Activated CD4-positive, alpha-beta T cell treated with anti-CD3 and anti-CD28 coated beads for 4 hours (primary cell): ENCODE results near the gene LGR6.
"Not testable (repeated sequence)": the region's sequence is repeated elsewhere in the genome, so short reads cannot be mapped to it uniquely, and the experiment has no call there.

Experiments used
- DNase-seq, 2 donors: peaks; one replicate each; pipeline ENCODE4 v3.0.0-alpha.2; 2020

LGR6 gene

DNA sequence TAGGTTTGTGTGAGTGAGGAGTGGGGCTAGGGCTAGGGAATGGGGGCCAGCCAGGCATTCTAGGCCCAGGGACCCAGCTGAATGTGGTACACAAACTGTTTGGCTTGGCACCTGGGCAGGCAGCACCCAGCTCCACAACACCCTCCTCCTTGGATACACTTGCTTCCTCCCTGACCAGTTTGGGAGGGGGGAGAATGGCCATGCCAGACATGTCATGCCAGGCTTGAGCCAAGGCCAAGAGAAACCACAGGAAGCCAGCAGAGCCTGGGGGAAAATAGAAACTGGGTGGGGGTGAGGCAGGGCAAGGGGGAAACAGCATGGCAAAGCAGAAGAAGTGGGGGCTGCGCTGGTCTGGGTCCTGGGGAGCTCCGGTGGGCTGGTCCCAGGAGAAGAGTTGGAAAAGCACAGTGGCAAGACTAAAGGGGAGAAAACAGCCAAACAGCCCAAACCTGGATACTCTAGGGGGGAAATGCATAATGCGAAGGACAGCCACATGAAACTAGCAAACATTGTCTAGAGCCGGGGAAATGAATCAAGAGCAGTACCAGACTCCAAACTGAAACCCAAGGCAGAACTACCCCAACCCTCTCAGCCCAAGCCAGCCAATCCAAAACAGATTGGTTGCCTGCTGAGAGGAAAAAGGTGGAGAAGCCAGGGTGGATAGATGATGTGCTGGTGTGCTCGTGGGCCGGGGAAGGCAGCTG is 47.9 kb downstream of the LGR6 start:
- DNase-seq: no peak

DNA sequence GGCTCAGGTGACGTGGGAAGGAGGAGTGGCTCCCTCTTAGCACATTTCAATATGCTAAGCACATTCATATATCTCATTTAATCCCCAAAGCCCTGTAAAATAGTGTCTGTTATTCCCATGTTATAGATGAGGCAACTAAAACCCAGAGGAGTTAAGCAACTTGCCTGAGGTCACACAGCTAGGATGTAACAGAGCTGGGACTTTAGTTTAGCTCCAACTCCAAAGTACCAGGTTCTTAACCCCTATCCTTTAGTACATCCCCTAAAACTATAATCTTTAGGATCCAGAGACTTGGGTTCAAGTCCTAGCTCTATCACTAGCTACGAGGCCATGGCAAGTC is 48.5 kb downstream of the LGR6 start:
- no peak for DNase-seq

DNA sequence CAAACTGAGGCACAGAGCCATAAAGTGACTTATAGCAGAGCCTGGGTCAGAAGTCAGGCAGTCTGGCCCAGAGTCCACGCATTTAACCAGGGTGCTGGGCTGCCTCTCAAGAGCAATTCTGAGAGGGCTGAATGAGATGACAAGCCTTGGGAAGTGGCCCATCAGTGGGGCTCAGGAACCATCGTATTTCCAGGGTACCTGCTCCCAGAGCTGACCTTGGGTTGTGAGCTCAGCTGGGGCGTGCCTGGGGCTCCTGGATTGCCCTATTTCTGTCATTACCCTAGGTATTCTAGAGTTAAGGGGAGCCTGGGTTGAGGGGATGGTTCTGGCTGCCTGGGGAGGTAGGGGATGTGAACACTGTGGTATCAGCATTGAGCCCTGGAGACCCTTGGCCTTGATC is 49.4 kb downstream of the LGR6 start:
- no peak for DNase-seq

DNA sequence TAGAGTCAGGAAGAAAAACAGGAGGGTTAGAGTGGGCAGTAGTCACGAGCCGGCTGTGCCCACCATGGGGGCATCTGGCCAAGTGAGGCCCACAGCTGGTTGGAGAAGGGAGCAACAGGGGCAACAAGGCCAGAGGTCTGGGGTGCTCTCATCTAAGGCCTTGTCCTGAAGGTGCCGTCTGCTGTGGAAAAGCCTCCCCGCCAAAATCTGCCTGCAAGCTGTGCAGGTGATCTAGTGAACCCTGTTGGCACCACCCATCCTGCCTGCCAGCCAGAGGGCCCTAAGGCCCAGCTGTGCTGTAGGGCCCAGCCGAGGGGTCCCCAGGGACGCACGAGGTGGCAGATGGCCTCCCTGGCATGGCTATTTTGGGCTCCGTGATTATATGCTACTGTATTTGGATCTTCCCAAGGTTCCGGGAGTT is 51.3 kb downstream of the LGR6 start:
- DNase-seq: no peak

DNA sequence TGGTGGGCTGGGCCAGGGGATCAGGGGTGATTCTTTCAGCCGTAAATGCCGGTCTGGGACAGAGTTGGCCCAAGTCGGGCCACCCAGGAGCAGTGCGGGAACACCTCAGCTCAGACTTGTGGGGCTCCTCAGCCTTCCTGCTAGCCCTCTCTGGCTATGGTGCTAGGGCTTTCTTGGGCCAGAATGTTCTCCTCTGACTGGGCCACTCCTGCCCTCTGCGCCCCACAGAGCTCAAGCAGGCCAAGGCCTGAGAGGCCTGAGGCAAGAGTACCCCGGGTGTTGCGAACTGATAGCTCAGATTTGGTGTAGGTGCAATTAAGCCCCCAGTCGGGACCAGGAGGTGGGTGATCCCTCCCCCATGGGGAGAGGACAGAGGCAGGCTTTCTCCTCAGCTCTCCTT is 51.8 kb downstream of the LGR6 start:
- DNase-seq: no peak

DNA sequence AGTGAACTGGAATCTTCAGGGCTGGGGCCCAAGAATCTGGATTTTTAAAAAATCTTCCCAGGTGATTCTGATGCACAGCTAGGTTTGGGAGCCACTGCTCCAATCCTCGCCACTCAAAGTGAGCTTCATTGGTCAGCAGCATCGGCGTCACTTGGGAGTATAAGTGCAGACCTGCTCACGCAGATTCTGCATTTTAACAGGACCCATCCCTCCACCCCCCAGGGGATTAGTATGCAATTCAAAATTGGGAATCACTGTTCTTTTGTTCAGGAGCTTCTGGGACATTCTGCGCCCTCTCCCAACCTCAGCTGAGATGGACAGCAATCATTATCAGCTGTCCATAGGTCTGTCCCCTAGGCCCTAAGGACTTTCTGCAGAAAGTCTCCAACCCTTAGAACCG is 53.5 kb downstream of the LGR6 start:
- no peak for DNase-seq

DNA sequence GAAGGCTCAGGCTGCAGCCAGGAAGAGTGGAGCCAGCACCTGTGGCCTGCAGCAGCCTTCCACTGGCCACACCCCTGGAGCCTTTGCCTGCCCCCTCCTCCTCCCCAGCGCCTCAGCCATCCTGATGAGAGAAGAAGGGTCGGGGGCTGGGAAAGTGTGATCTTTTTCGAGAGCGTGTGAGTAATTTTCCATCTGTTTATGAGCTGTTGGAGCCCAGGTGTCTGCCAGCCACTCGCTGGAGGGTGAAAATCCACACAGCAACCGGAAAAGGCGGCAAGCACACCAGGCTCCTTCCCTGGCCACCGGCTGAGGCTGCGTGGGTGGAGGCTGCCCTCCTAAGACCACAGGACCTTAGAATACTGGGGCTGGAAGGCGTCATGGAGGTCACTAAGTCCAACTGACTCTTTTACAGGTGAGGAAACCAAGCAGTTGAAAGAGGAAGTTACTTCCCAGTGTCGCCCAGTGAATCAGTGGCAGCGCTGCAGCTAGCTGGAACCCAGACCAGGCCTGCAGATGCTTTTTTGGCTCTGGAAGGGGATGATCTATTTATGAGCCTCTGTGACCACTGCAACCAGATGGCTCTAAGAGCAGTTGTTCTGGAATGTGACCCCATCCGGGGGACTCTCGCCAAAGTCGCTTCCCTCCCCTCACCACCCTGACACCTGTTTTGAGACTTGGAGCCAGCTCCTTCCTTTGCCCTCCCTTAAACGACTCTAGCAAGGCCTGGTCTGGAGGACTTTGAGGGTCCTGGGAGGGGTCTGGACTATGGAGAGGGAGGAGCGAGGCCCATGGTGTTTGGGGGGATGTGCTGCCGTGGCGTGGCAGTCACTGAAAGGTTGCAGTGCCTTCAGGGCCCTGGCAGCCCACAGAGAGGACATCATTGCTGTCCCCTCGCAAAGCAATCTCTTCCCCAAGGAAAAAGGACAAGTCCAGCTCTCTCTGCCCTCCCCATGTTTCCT is 54.5 kb downstream of the LGR6 start:
- DNase-seq: no peak

DNA sequence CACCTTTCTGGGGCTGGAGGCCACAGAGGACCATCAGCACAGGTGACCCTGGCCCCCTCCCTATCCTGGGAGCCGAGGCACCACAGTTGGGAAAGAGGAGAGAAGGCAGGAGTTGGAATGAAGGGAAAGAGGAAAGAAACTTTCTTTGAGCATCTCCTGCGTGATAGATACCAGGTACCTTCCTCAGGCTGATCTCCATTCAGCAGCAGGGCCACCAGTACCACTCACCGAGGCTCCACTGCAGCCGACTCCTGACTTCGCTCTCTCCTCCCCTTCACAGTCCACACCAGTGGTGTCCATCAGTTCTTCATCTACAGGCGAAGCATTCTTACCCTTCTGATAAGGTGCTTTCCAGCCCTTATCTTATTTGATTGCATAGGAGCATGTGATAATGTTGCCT is 55.3 kb downstream of the LGR6 start:
- DNase-seq: no peak

DNA sequence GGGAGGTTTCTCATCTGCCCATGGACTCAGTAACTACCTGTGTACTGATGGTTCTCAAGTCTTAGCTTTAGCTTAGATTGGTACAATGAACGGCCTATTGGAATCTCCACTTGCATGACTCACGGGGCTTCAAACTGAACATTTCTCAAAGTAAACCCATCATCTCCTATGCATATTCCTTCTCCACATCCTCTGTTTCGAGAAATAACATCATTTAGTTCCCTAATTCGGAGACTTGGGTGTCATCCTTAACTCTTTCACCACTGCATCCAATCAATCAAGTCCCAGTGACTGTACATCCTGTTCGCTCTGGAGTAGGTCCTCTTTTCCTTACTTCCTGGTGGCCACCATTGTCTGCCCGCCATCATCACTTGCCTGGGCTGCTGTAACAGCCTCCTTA is 55.8 kb downstream of the LGR6 start:
- no peak for DNase-seq

DNA sequence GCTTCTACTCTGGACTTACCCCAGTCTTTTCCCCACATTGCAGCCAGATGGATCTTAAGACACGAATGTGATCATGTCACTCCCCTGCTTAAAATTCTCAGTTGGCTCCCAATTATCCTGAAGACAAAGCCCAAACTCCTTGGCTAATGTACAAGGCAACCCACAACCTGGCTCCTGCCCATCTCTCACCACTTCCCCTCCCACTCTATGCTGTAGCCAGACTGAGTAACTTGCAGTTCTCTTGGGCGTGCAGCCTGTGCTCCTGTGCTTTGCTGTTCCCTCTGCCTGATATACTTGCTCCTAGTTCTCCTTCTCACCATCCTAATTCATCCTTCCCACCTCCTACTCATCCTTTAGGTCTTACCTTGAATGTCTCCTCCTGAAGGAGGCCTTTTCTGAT is 56.2 kb downstream of the LGR6 start:
- DNase-seq: no peak

DNA sequence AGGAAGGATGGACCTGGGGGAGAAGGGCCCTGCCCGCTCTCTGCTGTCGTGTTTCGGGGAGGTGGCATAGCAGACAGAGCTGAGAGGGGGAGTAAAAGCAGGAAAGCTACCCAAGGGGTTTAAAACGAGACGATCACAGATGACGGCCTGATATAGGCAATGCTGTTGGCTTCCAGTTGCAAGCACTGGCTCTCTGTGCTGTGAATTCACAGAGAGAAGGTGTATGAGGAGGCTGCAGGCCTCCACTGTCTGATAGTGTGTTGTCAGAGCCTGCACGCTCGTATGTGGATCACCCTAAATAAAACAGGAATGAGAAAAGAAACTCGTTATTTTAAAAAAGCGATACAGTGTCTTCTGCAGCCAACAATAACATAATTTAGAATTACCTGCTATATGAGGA is 57.4 kb downstream of the LGR6 start:
- no peak for DNase-seq

DNA sequence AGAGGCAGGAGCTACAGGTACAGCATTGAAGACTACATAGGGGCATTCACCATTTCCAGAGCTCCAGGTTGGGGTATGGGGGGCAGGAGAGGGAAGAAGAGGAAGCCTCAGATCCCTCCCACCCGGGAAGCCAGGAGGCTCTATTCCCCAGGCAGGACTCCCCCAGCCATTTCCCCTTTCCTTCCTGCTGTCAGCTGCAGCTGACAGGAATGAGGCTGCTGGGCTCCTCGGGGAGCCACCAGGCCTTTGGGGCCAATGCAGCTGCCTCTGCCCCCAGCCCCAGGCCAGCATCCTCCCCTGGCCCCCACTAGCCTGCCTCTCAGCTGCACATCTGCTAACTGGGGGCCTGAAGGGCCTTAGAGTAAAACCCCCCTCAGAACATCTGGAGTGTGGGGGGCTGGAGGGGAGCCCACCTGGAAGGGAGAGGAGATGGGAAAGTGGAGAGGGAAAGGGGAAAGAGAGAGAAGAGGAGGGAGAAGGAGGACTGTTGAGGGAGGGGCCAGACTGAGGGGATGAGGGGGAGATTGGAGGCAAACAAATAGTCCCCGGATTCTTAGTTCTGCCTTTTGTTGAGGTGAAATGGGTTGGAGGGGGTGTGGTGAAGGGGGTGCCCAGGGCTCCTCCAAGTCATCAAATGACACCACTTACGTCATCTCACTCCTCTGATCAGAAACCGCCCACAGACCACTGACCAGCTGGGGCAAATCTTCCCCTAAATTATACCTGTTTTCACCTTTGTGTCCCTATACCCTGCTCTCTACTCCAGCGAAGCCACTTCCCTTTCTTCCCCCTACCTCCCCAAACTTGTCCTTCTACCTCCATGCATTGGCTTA is 58.0 kb downstream of the LGR6 start:
- no peak for DNase-seq

DNA sequence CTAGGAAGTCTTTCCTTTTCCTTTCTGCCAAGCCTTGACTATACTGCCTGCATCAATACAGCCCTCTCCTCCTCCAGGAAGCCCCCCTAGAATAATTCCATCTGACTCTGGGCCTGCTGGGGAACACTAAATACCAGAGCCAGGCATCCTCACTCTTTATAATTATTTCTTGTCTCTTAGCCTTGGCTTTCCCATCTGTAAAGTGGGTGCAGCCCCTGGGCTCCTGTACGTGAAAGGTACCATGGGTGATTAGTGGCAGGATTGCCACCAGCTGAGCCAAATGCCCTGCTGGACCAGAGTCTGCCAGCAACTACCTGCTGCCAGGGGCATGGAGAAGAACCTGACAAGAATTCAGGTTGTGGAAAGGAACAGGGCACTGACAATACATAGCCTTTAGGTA is 58.7 kb downstream of the LGR6 start:
- no peak for DNase-seq

DNA sequence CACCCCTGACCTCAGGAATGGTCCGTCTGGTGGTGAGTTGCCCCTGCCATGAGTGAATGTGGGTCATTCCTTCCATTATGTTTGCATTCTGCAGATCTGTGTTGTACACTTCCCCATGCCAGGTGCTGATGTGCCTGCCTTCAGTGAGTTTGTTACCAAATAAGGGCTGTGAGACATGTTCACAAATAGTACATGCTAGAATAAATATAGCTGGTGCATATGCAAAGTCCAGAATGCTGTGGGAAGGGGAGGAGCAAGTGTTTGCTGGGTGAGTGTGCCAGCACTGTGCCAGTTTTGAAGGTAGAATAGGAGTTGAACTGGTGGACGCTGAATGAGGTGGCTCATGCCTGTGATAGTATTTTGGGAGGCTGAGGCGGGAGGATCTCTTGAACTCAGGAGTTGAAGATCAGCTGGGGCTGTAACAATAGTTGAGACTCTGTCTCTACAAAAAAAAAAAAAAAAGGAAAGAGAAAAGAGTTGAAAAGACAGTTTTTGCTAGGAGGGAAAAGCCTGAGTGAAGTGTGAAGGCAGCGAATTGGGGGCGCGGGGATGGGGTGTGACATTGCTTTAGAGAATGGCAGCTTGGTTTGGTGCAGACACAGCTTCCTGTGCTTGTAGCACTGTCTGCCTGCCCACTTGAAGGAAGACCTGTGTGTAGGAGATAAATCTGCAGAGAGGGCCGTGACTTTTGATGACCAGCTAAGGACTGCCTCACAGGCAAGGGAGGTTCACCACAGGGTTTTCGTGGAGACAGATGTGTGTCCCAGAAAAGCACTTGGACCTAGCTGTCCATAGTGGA is 61.1 kb downstream of the LGR6 start:
- DNase-seq: no peak

DNA sequence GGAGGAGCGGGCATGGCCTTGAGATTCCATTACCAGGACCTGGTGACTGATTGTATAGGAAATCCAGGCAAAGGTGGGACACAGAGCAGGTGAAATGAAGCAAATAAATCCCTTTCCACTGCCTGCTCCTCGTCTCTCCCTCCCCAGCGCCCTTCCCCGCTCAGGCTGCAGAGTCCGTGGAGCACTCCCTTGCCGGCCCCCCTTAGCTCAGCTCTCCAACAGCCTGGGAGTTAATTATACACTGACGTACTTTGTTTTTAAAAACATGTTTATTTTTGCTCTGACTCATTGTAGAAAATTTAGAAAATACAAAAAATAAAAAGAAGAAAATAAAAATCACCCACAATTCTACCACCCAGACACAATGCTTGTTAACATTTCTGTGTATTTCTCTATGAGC is 61.7 kb downstream of the LGR6 start:
- no peak for DNase-seq

DNA sequence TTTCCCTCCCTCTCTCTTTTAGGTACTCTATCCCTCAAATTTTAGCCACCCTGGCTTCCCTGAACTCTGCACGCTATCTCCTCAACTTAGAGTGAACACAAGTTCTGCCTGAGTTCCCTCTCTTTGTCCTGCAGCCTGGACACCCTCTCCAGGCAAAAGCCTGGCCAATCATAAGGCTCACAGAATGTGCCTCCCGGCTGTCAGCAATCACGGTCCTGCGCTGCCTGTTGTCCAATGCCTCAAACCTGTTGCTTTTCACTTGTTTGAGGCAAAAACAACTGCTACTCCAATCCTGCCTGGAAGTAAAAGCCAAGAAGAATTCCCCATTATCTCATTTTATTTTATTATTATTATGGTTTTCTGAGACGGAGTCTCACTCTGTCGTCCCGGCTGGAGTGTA is 66.1 kb downstream of the LGR6 start:
- DNase-seq: no peak

DNA sequence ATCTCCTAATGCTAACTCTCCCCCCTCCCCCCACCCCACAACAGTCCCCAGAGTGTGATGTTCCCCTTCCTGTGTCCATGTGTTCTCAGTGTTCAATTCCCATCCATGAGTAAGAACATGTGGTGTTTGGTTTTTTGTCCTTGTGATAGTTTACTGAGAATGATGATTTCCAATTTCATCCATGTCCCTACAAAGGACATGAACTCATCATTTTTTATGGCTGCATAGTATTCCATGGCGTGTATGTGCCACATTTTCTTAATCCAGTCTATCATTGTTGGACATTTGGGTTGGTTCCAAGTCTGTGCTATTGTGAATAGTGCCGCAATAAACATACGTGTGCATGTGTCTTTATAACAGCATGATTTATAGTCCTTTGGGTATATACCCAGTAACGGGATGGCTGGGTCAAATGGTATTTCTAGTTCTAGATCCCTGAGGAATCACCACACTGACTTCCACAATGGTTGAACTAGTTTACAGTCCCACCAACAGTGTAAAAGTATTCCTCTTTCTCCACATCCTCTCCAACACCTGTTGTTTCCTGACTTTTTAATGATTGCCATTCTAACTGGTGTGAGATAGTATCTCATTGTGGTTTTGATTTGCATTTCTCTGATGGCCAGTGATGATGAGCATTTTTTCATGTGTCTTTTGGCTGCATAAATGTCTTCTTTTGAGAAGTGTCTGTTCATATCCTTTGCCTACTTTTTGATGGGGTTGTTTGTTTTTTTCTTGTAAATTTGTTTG is 67.8 kb downstream of the LGR6 start:
- DNase-seq: not testable (repeated sequence)

DNA sequence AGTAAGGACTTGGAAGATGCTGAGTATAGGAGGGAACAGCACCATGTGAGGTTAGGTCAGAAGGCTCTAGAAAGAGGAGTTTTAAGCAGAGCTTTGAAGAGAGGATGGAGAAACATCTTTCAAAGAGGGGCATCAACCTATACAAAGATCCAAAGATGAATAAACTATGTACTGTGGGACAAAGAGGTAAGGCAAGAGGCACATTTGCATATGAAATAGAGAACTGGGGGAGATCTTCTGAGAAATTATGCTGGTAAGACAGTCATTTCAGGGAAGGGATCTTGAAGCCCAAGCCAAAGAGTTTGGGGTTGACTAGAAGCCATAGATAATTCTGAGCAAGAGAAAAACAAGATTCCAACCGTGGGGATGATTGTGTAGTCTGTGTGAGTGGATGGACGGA is 70.0 kb downstream of the LGR6 start:
- no peak for DNase-seq

DNA sequence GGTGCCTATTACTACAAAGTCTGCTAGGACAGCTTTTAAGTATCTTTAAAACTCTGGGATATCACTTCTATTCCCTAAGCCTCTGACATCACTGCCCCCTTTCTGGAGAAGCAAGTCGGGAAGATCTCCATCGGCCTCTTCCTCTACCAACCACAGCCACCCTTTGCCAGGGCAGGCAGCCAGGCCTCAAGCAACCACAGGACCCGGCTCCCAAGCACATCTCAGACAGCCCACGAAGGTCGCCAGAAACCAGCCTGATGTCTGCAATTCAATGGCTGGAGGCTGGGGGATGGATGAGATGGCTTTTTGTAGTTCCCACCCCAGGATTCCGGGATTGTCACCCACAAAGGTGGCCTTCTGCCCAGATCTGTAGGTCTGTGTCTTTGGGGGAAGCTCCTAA is 70.7 kb downstream of the LGR6 start:
- no peak for DNase-seq

DNA sequence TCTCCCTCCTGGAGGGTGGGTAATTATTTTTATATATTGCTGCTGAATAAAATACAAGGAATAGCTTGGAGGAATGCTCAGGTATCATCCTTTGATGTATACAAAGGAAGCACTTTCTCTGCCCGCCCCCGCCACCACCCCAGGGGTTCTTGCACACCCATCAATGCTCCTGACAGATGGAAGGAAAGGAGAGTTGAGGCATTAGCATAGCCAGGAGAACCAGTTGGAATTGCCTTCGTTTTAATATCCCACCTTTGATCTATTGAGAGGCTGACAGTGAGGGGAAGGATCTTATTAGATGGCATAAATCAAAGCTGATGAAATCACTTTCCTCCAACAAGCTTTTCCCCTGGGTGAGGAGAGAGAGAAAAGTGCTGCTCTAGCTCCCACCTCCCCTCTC is 71.1 kb downstream of the LGR6 start:
- DNase-seq: no peak

DNA sequence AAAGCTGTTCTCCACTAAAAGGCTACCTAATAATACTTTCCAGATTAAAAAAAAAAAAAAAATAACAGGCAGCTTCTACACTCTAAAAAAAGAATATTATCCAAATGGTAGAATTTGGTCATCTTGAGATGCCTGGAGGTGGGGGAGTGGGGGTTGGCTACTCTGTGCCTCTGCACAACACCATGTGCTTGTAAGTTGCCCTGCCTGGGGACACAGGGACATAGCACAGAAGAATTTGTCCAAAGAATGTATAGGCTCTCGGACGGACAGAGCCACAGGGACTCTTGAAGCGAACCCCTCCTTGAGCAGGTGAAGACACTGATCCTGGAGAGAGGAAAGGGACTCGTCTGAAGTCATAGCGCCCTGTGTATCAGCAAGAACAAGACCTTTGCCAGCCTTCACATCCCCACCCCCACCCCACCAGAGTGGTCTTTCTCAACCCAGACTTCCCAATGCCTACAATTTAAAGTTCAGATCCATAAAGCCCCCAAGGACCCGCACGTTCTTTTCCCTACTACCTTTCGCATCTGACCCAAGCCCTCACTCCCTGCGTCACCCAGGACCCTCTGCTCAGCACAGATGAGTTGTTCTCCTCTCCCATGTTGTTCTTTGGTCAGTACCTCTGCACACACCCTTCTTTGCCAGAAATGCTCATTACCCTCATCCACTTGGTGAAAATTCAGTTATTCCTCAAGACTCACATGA is 72.6 kb downstream of the LGR6 start:
- no peak for DNase-seq
